ENCODE data around the gene HSD3B7.
"Not testable (repeated sequence)": the region's sequence is repeated elsewhere in the genome, so short reads cannot be mapped to it uniquely, and the experiment has no call there.

HSD3B7 gene

GRCh38 chr16:30984669-30985400, at the start of gene HSD3B7:
Gene HSD3B7 (plus strand): TSS chr16:30985207. CDS start chr16:30985659, 452 bp downstream.
- Histone ChIP-seq H3K4me1 (ENCODE audit: insufficient read depth, poor library complexity, severe bottlenecking) (no peaks in the 10 kb centered on the region), H3K27ac (ENCODE audit: poor library complexity, severe bottlenecking) (no peak within 1 kb of the TSS), H3K9me3 (ENCODE audit: severe bottlenecking) (no peaks in the 10 kb centered on the region), H3K4me3 (ENCODE audit: severe bottlenecking) (peak within 1 kb of the TSS; percentile 31), H3K27me3 (ENCODE audit: insufficient read depth, poor library complexity, severe bottlenecking) (no peaks in the 10 kb centered on the region), H3K36me3 (ENCODE audit: low read depth) (peaks cover 20% of the 10 kb centered on the region)
- ATAC-seq (ENCODE audit: low read depth), result peak; percentile 81
- no peak for DNase-seq (ENCODE audit: low spot score)
- TF ChIP-seq CTCF (IDR thresholded peaks at IDR 0.05; ENCODE audit: poor library complexity, severe bottlenecking), result peak; percentile 95

GRCh38 chr16:30937692-30938091, 47.3 kb upstream of the HSD3B7 start:
- TF ChIP-seq CTCF (IDR thresholded peaks at IDR 0.05; ENCODE audit: poor library complexity, severe bottlenecking), result no peak
- H3K4me1 ChIP-seq (ENCODE audit: insufficient read depth, poor library complexity, severe bottlenecking), result peaks cover 13% of the 10 kb centered on the region
- H3K27ac ChIP-seq (ENCODE audit: poor library complexity, severe bottlenecking), result no peak overlapping the region
- H3K9me3 ChIP-seq (ENCODE audit: severe bottlenecking), result no peaks in the 10 kb centered on the region
- H3K4me3 ChIP-seq (ENCODE audit: severe bottlenecking), result no peak overlapping the region
- no peak for ATAC-seq (ENCODE audit: low read depth)
- no peak for DNase-seq (ENCODE audit: low spot score)
- H3K36me3 ChIP-seq (ENCODE audit: low read depth), result peaks cover 37% of the 10 kb centered on the region
- H3K27me3 ChIP-seq (ENCODE audit: insufficient read depth, poor library complexity, severe bottlenecking), result no peaks in the 10 kb centered on the region

- not testable (repeated sequence) for ATAC-seq (ENCODE audit: low read depth); H3K4me3 ChIP-seq (ENCODE audit: severe bottlenecking)
- peaks cover 13% of the 10 kb centered on the region for H3K4me1 ChIP-seq (ENCODE audit: insufficient read depth, poor library complexity, severe bottlenecking)
Measured at GRCh38 chr16:30939571-30939970, 45.4 kb upstream of the HSD3B7 start.

GRCh38 chr16:30941600-30942425, 43.2 kb upstream of the HSD3B7 start:
- Histone ChIP-seq H3K4me1 (ENCODE audit: insufficient read depth, poor library complexity, severe bottlenecking) (peaks cover 13% of the 10 kb centered on the region), H3K27me3 (ENCODE audit: insufficient read depth, poor library complexity, severe bottlenecking) (no peaks in the 10 kb centered on the region), H3K4me3 (ENCODE audit: severe bottlenecking) (no peak overlapping the region), H3K9me3 (ENCODE audit: severe bottlenecking) (no peaks in the 10 kb centered on the region), H3K27ac (ENCODE audit: poor library complexity, severe bottlenecking) (peak overlapping the region; percentile 53), H3K36me3 (ENCODE audit: low read depth) (peaks cover 45% of the 10 kb centered on the region)
- ATAC-seq (ENCODE audit: low read depth) (peak; percentile 89), DNase-seq (ENCODE audit: low spot score) (no peak)
- peak; percentile 93 for TF ChIP-seq CTCF (IDR thresholded peaks at IDR 0.05; ENCODE audit: poor library complexity, severe bottlenecking)

More at GRCh38 chr16:30939571-30939970, 45.4 kb upstream of the HSD3B7 start:
- H3K9me3 ChIP-seq (ENCODE audit: severe bottlenecking); DNase-seq (ENCODE audit: low spot score); H3K27me3 ChIP-seq (ENCODE audit: insufficient read depth, poor library complexity, severe bottlenecking): not testable (repeated sequence)
- peak overlapping the region; percentile 53 for H3K27ac ChIP-seq (ENCODE audit: poor library complexity, severe bottlenecking)
- H3K36me3 ChIP-seq (ENCODE audit: low read depth), result peaks cover 42% of the 10 kb centered on the region

GRCh38 chr16:30942426-30942806, 42.6 kb upstream of the HSD3B7 start:
- no peak for TF ChIP-seq CTCF (IDR thresholded peaks at IDR 0.05; ENCODE audit: poor library complexity, severe bottlenecking)
- Histone ChIP-seq H3K27ac (ENCODE audit: poor library complexity, severe bottlenecking) (no peak overlapping the region), H3K9me3 (ENCODE audit: severe bottlenecking) (no peaks in the 10 kb centered on the region), H3K27me3 (ENCODE audit: insufficient read depth, poor library complexity, severe bottlenecking) (no peaks in the 10 kb centered on the region), H3K36me3 (ENCODE audit: low read depth) (peaks cover 45% of the 10 kb centered on the region), H3K4me1 (ENCODE audit: insufficient read depth, poor library complexity, severe bottlenecking) (peaks cover 13% of the 10 kb centered on the region), H3K4me3 (ENCODE audit: severe bottlenecking) (no peak overlapping the region)
- no peak for DNase-seq (ENCODE audit: low spot score)
- ATAC-seq (ENCODE audit: low read depth), result no peak
